HPDE6-E6E7 (cell line): ENCODE data around the gene APBA1.
A peak's percentile ranks its signal among the peaks of the same experiment; 100 is the strongest.
"Not testable (repeated sequence)": the region's sequence is repeated elsewhere in the genome, so short reads cannot be mapped to it uniquely, and the experiment has no call there.

Source experiments
- DNase-seq: peaks from one replicate; pipeline ENCODE4 v3.0.0; 2011; ENCODE audit warnings: missing footprints; ENCODE audit errors: extremely low spot score

APBA1 gene

DNA sequence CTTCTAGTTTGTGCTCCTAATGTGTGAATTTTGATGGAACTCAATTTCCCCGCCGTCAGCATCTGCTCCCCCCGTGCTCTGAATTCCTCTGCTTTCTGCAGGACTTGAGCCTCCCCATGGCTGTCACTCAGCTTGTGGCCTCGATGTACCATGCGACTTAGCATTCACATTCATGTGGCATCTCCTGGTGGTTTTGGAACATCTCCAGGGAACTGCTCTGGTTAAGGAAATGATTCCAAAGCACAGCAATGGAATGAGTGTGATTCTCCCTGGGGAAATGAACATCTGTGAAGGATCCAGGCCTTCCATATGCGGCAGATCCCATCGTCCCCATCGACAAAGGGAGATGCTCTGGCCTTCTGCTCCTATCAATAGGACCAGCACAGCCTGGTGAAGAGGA, 228.2 kb downstream of the APBA1 start:
- DNase-seq, result no peak

DNA sequence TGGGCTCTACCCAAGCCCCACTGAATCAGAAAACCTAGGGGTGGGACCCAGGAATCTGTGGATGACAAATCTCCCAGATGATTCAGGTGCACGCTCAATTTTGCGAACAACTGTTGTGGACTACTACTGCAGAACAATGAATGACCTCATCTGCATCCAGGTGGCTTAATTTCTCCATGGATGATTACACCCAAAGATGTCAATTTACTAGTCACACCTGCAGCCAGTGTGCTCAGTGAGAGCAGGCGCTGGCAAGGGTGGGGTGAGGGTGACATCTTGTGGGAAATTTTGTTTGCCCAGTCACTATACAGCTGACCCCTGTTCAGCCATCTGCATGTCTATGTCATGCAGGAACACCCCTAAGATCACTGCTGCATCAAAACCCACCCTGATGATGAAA, 229.0 kb downstream of the APBA1 start:
- DNase-seq, result no peak

DNA sequence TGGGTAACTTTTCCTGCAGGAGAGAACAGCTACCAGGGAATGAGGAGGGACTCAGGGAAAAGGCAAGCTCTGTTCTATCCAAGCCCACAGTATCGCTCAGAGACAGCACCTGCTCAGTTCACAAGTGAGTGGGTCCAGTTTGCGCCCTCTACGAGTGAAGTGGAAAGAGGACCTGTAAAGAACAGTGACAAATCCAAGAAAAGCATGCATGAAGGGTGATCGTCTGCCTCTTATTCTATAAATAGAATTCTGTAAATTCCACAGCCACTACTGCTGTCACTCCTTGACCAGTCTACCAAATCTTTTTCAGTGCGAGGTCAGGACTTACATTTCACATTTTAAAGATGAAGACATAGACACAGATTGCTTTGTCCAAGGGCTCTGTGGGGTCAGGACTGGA, 229.7 kb downstream of the APBA1 start:
- no peak for DNase-seq

DNA sequence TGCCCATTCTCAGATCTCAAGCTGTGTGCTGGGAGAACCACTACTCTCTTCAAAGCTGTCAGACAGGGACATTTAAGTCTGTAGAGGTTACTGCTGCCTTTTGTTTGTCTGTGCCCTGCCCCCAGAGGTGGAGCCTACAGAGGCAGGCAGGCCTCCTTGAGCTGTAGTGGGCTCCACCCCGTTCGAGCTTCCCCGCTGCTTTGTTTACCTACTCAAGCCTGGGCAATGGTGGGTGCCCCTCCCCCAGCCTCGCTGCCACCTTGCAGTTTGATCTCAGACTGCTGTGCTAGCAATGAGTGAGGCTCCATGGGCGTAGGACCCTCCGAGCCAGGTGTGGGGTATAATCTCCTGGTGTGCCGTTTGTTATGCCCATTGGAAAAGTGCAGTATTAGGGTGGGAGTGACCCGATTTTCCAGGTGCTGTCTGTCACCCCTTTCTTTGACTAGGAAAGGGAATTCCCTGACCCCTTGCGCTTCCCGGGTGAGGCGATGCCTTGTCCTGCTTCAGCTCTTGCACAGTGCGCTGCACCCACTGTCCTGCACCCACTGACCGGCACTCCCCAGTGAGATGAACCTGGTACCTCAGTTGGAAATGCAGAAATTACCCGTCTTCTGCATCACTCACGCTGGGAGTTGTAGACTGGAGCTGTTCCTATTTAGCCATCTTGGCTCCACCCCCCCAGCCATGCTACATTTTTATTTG, 231.8 kb downstream of the APBA1 start:
- DNase-seq, result not testable (repeated sequence)

DNA sequence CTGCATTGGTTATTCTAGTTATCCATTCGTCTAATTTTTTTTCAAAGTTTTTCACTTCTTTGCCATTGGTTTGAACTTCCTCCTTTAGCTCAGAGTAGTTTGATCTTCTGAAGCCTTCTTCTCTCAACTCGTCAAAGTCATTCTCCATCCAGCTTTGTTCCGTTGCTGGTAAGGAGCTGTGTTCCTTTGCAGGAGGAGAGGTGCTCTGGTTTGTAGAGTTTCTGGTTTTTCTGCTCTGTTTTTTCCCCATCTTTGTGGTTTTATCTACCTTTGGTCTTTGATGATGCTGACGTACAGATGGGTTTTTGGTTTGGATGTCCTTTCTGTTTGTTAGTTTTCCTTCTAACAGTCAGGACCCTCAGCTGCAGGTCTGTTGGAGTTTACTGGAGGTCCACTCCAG, 232.5 kb downstream of the APBA1 start:
- DNase-seq, result not testable (repeated sequence)

DNA sequence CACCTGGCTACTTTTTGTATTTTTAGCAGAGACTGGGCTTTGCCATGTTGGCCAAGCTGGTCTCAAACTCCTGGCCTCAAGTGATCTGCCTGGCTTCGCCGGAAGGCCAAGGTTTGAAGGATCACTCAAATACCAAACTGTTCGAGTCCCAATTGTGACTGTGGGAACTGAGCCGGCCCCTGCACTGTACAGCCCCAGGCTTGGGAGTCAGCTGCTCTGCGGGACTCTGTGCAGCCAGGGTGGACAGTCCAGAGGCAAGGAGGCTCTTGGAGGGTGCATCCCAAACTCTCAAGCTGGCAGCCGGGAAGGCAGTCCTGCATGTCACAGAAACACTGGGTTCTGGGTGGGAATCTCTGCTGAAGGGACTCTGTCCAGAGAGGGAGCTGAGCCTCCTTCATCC, 238.2 kb downstream of the APBA1 start:
- no peak for DNase-seq

DNA sequence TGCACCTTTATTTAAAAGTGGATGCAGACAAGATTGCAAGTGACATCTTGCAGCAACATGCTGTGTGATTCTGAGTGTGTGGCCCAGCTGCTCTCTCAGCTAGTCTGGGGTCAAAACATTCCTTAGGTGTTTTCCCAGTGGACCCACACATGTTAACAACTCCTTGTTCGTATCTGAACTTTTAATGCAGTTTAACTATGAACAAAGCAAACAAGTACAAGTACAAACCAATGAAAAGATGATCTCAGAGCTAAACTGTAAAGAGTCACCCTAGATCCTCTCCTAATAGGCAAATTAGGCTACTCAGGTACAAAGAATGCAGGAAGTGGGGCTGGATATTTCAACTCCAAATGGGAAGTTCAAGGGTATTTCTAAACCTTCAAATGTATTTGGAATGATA, 238.8 kb downstream of the APBA1 start:
- no peak for DNase-seq

DNA sequence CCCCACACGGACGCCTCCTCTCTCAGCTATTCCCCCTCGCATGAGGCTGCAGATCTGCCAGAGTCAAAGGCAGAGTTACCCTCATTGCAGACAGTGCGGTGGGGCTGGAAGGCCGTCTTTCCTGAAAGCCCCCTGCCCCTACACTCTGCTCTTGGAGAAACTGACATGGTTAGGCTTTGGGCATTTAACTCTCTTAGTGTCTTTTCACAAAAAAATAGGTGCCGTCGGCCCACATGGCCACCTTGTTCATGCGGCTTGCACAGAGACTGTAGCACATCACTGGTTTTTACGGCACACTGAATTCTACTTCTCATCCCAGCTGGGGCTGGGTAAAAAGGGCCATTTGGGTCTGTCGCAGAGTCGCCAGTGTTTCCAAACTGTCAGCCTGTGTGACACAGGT, 239.5 kb downstream of the APBA1 start:
- no peak for DNase-seq

DNA sequence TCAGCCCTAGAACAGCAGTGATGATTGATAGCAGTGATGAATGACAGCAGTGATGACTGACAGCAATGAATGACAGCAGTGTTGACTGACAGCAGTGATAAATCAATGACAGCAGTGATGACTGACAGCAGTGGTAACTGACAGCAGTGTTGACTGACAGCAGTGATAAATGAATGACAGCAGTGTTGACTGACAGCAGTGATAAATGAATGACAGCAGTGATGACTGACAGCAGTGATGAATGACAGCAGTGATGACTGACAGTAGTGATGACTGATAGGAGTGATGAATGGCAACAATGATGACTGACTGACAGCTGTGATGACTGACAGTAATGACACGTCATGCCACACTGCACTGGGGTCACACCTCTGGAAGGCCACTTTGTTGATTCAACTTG, 240.4 kb downstream of the APBA1 start:
- no peak for DNase-seq

DNA sequence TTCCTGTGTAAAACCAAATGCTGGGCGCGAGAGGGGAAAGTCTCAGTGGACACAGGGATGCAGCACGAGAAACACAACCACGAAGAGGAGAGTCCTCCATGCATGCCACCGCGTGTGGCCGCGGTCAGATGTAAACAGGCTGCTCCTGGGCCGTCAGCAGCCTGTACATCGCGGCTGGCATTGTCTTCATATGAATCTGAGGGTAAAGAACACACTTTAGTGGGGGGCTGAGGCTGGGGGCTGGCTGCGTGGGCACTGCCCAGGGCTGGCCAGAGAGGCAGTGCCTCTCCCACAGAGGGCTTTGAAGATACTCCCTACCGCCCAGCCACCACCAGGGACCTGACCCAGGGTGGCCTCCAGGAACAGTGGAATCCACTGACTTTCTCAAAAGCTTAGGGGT, 241.0 kb downstream of the APBA1 start:
- no peak for DNase-seq

DNA sequence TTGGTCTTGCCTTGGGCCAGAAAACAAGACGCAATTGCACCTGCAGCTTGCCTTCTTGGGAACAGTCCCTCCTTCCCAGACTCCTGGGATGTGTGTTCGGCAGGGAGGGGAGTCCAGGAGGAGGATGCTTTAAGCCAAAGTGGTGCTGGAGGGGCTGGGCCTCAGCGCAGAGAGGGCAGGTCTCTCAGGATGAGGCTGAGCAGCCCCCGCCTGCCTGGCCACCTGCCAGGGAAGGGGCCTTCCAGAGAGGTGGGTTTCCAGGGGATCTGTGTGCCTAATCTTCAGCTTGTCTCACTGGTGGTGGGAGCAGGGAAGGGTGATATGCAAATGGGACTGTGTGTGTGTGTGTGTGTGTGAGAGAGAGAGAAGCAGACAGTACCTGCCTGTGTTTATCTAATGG, 242.0 kb downstream of the APBA1 start:
- DNase-seq, result no peak

DNA sequence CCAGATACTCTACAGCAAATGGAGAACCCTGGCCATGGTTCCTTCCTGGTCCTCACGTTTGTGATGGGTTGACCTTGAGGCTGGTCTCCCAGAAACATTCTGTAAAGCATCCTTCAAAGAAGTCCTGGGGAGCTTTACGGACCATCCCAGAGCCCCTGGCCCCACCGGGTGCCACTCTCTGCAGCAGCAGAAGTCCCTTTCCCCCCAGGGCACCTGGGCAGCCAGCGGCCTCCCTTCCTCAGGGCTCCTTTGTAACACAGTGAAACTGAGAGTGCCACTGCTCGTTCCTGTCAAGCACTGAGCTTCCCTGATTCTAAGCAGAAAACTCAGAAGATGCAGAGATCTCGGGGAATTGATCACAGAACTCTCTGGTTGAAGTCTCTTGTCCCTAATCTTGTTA, 242.9 kb downstream of the APBA1 start:
- DNase-seq, result no peak

DNA sequence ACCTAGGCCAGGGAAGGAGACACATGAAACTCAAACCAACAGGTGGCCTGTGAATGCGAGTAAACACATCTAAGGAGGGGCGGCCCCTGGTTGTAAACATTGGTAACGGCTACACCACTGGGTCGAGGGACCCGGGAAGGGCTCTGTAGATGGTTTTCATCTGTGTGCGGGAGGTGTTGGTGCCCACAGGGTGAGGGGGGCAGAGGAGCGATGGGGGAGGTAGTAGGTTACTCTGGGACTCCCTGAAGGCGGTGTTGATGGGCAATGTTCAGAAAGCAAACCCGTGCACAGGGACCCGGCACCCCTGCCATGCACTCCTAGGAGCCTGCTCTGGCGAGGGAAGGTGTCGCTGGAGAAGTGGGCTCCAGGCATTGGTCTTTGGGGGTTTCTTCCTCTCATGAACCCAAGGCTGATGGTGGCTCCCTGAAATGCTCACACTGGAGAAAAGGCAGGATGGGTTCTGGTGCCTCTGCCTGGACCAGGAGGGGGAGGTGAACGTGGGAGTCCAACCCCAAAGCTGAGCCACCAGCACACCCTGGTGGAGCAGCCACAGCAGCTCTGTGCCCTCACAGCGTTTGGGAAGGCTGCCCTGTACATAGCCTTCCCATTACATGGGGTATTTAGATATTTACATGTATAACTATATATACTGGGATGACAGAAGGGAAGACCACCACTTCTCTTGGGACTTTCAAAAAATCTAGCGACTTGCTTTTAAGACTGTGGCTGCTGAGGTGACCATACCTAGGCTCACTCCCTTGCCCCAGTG, 244.0 kb downstream of the APBA1 start:
- no peak for DNase-seq

DNA sequence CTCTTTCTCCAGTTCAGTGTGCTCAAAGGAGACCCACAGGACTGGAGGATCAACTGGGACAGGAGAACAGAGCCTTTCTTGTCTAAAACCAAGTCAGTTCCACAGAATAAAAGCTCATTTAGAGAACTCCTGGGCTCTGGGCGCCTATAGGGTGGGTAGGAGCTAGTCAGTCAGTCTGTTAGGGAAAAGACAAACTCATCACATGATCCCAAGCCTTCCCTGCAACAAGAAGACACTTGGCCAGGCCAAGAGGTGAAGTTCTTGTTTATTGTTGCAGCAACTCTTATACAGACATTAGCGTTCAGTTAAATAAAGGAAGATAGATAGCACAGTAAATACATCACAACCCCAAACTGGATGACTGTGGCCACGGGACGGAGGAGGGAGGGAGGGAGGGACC, 244.9 kb downstream of the APBA1 start:
- DNase-seq, result no peak

DNA sequence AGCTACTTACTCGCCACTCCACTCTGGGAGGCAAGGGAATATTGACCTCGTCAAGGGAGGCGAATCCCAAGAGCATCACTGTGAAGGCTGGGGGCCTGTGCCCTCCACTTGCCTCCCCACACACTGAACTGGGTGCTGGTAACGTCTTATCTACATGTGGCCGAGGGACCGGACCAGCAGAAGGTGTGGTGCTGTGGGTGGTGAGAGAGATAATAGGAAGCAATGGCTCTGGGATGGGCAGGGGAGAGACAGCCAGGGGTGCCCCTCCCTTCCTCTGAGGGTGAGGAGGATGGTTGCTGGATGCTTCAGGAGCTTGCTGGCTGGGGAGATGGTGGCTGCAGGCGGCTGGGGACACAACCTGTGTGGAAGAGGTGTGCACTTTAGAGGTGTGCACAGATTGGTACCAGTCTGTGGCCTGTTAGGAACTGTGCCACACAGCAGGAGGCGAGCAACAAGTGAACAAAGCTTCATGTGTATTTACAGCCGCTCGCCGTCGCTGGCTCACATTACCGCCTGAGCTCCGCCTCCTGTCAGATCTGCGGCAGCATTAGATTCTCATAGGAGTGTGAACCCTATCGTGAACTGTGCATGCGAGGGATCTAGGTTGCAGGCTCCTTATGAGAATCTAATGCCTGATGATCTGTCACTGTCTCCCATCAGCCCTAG, 246.9 kb downstream of the APBA1 start:
- DNase-seq, result no peak

DNA sequence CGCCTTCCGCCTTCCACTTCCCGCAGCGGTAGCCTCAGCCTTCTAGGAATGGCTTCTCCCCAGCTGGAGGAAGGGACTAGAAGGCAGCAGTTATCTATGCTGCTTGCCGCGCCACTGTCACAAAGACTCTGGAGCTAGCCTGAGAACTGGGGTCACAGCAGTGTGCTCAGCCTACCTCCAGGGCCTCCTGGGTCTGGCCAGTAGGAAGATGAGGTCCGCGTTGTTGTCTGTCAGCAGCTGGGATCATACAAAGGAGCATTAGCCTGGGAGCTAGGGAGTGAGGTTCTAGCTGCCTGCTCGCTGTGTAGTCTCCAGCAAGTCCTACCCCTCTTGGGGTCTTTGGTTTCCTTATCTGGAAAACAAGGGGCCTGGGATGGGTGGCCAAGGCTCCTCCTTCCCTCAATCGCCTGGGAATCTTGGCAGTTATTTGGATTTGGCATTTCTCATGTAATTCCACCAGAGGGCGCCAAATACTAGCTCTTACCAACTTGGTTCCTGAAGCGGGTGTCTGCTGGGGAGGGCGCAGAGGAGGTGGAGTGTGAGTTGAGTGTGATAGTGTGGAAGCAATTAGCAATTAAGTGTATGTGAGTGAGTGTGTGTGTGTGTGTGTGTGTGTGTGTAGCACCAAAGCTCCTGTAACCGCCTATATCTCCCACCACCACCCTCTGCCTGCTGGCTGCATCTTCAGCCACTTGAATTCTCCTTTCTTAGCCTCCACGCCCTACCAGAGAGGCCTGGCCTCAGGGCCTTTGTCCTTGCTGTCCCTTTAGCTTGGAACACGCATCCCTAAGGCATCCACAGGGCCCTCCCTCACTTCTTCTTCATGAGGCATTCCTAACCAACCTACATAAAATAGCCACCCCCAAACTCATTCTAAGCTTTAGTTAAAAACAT, 250.0 kb downstream of the APBA1 start:
- peak; percentile 69 for DNase-seq

DNA sequence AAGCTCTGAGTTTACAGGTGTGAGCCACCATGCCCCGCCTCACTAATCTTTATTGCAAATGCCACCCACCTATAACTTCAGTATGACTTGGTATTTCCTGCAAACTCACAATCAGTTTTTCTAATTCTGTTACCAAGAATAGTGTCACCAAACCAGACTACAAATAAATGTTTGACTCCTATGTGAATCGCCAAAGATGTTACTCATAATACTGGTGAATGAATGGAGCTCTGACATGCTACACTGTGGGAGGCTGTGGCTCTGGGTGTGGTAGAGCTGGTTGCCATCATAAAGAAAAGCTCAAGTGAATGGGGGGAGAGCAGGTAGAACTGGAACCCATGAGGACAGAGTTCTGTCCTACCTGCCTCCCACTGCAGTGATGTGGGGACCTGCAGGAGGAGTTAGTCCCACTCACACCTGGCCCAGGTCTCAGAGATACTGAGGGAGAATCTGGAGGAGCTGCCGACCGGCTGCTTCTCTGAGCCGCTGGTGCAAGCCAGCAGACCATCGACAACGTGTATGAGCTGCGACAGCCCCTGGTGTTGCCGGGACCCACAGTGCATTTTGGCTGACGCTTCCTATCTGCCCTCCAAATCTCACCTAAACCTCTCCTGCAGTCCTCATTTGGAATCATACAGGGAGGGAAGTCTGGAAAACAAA, 251.4 kb downstream of the APBA1 start:
- DNase-seq, result no peak

DNA sequence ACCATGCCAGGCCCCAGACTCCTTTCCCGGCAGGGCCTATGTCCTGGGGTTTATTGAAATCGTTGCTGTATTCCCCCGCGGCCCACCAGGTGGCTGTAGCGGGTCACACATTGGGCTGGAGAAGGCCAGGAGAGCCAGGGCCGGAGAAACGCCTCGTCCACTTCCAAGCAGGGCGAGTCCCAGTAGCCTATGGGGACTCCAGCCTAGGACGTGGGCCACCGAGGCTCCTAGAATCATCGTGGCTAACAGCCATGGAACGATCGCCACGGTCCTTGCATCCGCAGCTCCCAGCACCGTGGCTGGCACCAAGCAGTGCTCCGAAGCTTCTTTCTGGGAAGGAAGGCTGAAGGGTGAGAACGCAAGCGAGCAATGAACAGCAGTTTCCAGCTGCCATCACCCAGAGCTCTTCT, 259.4 kb downstream of the APBA1 start:
- DNase-seq, result peak; percentile 66

DNA sequence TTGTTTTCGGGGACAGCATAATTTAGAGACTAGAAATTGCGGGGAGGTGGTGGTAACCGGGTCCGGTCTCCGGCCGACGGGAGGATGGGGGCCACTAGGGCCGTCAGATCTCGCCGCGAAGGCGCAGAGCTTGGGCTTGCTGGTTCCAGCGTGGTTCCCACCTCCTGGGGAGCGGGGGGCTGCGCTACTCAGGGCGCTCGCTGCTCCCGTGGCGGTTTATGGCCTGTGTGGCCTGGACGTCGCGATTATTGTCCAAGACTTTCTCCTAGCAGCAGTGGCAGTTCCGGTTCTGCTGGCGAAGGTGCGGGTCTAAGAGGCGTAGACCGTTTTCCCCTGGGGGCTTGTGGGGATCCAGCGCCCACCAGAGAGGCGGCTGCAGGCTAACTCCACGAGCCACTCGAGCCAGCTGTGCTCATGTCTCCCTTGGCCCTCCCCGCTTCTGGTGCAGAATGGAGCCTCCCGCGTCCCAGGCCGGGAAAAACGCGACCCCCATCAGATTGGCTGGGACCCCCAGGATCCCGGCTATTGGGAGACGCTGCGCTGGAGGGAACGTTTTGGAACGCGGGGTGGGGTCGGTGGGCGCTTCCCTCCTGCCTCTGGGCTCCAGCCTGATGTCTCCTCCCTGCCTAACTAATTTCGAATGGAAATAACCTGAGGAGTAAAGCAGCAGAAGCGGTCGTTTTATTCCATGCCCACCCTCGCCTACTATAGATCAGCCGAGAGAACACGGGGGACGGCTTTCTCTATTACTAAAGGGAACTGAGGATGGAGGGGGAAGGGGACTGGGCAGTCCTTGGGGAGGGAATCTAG, 260.0 kb downstream of the APBA1 start:
- no peak for DNase-seq

DNA sequence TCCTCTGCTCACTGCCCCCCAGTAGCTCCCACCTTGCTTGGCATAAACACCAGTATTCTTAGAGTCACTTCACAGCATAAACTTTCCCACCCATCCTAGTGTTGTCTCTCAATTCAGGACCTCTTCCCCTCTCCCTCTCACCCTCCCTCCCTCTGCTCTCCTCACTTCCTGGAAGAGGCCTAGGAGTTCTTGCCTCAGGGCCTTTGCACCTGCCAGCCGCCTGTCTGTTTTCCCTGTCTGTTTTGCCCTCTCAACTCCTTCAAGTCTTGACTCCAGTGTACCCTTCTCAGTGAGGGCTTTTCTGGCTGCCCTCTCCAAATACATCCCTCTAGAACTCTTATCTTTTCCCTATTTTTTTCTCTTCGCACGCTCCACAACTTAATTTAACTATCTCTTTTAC, 260.9 kb downstream of the APBA1 start:
- no peak for DNase-seq

DNA sequence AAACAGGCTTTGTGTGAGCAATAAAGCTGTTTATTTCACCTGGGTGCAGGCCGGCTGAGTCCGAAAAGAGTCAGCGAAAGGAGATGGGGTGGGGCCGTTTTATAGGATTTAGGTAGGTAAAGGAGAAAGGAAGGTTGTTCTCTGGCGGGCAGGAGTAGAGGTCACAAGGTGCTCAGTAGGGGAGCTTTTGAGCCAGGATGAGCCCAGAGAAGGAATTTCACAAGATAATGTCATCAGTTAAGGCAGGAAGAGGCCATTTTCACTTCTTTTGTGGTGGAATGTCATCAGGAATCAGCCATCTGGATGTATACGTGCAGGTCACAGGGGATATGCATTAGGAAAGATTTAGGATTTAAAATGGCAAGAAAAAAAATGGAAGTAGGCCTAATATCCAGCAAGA, 262.2 kb downstream of the APBA1 start:
- DNase-seq, result not testable (repeated sequence)
